Esophagus muscularis mucosa (tissue), 3 donors: ENCODE data around the gene LHX6.

Source experiments
- EP300 ChIP-seq: sonication (generic); formaldehyde crosslinking; IDR thresholded peaks from one replicate; pipeline ENCODE4 v1.6.1; 2017; ENCODE audit warnings: antibody characterized with exemption
- TF ChIP-seq, protein P1 (sequence below), 3 experiments: fragments of 200-600 bp in 2 of 3; fragments of 450-650 bp in 1 of 3; sonication (generic) in 2 of 3; IDR thresholded peaks; one replicate each; pipeline ENCODE4 v1.5.1; 2017 to 2019; ENCODE audit warnings: antibody characterized with exemption in 3 of 3, mild to moderate bottlenecking in 2 of 3, moderate library complexity in 1 of 3

- TF ChIP-seq, protein P1, sequence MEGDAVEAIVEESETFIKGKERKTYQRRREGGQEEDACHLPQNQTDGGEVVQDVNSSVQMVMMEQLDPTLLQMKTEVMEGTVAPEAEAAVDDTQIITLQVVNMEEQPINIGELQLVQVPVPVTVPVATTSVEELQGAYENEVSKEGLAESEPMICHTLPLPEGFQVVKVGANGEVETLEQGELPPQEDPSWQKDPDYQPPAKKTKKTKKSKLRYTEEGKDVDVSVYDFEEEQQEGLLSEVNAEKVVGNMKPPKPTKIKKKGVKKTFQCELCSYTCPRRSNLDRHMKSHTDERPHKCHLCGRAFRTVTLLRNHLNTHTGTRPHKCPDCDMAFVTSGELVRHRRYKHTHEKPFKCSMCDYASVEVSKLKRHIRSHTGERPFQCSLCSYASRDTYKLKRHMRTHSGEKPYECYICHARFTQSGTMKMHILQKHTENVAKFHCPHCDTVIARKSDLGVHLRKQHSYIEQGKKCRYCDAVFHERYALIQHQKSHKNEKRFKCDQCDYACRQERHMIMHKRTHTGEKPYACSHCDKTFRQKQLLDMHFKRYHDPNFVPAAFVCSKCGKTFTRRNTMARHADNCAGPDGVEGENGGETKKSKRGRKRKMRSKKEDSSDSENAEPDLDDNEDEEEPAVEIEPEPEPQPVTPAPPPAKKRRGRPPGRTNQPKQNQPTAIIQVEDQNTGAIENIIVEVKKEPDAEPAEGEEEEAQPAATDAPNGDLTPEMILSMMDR (IDR thresholded peaks at IDR 0.05): no peak
- no peak for TF ChIP-seq EP300
These were observed 32.9 kb downstream of the LHX6 start for GRCh38 chr9:122195875-122196274.
